Fibroblast of pulmonary artery (primary cell): ENCODE data around the gene TBX2.
A peak's percentile ranks its signal among the peaks of the same experiment; 100 is the strongest.
"Not testable (repeated sequence)": the region's sequence is repeated elsewhere in the genome, so short reads cannot be mapped to it uniquely, and the experiment has no call there.

ENCODE experiments used
- DNase-seq: peaks from one replicate; pipeline ENCODE4 v3.0.0-alpha.2; 2010; ENCODE audit warnings: low read depth
- H3K4me3 ChIP-seq: replicated peaks from 2 replicates; pipeline ENCODE4 v1.5.1; 2011; ENCODE audit warnings: low read depth, mild to moderate bottlenecking, control low read depth, low read length, moderate library complexity
- TF ChIP-seq, protein P1 (sequence below): IDR thresholded peaks from 2 replicates; pipeline ENCODE4 v1.5.1; 2011; ENCODE audit warnings: mild to moderate bottlenecking, control low read depth, low read length, inconsistent platforms; ENCODE audit errors: missing control alignments

Gene TBX2

DNA sequence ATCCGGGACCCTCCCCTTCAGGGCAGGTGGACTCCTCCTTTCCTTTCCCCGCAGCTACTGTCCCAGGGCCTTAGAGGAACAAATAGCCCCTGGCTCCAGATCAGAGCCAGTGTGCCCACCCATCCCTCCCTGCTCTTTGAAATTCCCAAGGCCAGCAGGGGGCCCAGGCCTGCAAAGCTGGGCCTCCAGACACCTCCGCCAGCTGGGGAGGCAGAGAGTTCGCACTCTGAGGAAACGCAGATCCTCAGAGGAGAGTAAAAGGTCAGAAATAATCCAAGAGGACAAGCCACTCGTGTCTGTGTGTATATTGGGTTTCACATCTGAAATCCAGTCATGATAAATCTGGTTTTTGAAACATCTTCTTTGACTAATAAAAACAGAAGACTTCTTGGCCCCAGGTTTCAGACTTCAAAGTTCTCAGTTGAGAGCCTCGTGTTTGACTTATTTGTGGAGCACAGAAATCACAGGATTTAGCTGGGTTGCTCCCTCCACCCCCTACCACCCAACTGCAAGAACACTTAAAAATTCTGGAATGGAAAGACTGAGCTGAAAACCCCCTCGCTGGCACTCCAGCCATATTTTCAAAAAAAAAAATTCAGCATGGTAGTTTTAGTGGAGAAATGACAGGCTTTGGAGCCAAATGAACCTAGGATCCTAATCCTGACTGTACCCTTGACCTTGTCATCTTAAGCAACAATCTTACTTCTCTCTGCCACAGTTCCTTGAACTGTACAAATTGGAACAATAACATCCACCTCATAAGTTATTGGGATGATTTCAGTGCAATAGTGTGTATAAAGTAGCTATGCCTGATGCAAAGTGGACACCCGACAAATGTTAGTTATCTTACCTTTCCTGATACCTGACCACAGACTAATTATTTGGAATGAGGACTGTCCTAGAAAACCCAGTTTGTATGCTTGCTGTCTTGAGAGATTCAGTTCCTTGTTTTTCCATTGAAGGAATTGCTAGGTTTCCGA is 44.5 kb upstream of the TBX2 start:
- no peak for DNase-seq
- no peak overlapping the region for H3K4me3 ChIP-seq
- TF ChIP-seq, protein P1, sequence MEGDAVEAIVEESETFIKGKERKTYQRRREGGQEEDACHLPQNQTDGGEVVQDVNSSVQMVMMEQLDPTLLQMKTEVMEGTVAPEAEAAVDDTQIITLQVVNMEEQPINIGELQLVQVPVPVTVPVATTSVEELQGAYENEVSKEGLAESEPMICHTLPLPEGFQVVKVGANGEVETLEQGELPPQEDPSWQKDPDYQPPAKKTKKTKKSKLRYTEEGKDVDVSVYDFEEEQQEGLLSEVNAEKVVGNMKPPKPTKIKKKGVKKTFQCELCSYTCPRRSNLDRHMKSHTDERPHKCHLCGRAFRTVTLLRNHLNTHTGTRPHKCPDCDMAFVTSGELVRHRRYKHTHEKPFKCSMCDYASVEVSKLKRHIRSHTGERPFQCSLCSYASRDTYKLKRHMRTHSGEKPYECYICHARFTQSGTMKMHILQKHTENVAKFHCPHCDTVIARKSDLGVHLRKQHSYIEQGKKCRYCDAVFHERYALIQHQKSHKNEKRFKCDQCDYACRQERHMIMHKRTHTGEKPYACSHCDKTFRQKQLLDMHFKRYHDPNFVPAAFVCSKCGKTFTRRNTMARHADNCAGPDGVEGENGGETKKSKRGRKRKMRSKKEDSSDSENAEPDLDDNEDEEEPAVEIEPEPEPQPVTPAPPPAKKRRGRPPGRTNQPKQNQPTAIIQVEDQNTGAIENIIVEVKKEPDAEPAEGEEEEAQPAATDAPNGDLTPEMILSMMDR = no peak

DNA sequence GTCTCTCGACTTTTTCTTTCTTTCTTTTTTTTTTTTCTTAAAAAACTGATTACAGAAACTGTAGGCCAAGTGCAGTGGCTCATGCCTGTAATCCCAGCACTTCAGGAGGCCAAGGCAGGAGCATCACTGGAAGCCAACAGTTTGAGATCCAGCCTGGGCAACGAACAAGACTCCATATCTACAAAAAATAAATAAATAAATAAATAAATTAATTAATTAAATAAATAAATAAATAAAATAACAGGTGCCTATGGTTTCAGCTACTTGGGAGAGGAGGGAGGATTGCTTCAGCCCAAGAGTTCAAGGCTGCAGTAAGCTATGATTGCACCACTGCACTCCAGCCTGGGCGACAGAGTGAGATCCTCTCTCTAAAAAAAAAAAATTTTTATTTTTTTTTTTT is 42.6 kb upstream of the TBX2 start:
- DNase-seq = not testable (repeated sequence)

DNA sequence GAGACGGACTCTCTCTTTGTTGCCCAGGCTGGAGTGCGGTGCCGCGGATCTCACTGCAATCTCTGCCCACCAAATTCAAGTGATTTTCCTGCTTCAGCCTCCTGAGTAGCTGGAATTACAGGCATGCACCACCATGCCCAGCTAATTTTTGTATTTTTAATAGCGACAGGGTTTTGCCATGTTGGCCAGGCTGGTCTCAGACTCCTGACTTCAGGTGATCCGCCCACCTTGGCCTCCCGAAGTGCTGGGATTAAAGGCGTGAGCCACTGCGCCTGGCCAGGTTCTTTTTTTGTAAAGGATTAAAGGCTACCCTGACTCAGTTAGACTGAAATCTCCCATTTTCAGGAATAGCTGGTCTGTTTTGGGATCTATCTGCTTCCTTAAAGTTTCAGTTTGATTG is 40.1 kb upstream of the TBX2 start:
- not testable (repeated sequence) for H3K4me3 ChIP-seq, DNase-seq

More for the DNA sequence above, 42.6 kb upstream of the TBX2 start:
- H3K4me3 ChIP-seq = not testable (repeated sequence)

DNA sequence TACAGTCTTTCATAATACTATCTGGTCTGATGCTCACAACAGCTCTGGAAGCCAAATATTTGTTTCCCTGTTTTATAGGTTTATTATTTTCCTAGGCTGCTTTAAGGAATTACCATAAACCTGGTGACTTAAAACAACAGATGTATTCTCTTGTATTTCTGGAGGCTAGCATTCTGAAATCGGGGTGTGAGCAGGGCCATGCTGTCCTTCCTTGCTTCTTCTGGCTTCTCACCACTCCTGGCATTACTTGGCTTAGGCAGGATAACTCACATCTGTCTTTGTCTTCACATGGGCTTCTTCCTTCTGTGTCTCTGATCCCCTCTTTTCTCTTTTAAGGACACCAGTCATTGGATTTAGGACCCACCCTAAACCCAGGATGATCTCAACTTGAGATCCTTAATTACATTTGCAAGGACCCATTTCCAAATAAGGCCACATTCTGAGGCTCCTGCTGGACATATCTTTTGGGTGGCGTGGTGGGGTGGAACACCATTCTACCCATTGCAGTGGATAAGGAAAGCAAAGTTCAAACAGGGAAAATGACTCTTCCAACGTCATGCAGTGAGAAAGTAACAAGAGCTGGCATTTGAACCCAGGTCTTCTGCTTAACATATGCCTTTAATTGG is 39.2 kb upstream of the TBX2 start:
- no peak overlapping the region for H3K4me3 ChIP-seq
- TF ChIP-seq, protein P1 = no peak
- no peak for DNase-seq

DNA sequence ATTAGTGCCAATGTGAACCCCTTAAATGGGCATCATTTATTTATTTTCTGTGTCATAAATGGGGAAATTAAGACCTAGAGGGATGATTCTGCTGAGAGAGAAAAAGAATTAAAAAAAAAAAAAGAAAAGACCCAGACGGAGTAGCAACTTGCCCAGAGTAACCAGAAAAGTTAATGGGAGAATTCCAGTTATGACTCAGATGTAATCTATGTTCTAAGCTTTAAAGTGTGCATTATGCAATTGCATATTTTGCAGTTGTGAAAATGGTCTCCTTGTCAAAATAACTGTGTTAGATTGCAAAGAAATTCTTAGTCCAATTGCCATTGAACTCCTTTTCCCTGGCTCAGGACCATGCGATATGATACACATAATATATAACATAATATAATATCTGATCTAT is 38.6 kb upstream of the TBX2 start:
- peak; percentile 88 for DNase-seq
- TF ChIP-seq, protein P1 = no peak
- H3K4me3 ChIP-seq = no peak overlapping the region

DNA sequence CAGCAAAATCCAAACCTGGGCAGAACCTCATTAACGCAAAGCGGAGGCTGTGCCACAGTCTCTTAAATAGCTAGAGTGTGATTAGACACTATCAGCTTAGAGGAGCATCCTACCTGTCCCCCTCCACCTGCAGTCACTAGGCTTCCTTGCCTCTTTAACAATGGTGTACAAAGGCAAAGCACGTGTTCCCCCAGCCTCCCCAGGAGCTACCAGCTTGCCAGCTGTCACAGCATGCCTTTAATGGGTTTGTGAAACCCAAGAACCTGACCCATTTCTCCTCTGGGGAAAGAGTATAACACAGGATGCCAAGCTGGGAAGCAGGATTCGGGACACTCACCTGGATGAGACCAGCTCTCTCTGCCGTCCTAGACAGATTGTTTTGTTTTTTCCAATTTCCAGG is 37.2 kb upstream of the TBX2 start:
- TF ChIP-seq, protein P1 = no peak
- H3K4me3 ChIP-seq = no peak overlapping the region
- DNase-seq = no peak

DNA sequence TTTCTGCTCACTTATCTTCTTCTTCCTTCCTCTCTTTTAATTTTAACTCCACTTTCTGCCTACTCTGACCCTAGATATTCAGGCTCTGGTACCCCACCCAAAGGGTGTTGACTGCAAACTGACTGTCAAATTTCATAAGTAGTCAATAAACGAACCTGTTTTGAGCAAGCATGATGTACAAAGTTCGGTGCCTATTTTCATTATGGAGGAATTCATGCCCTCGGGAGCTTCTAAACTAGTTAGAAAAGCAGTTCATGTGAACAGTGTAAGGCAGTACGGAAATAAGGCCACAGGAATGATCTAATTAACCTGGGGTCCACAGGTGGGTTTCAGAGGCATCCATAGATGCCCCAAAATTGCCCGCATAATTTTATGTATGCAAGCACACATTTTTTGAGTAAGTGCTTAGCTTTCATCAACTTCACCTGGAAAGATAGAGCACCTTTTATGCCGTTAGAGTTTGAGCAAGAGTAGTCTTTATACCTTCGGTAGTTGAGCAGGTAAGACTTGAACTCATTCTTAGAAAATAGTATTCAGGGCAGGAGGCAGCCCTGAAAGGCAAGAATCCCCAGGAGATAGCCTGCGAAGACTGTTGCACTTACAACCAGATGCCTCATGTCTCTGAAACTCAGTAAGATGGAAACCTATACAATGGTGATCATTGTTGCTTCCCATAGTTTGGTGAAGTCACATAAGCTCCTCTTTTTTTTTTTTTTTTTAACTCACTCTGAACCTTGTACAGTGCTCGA is 36.6 kb upstream of the TBX2 start:
- TF ChIP-seq, protein P1 = no peak
- DNase-seq = no peak
- H3K4me3 ChIP-seq = no peak overlapping the region
